Measurements from ENCODE around the gene SPOUT1. TPM values are rescaled to one million over a fixed set of nuclear protein-coding genes. Genes with fewer than 3 reads are reported as not detected.

Gene SPOUT1
- total RNA-seq, 4 donors from 2014 or later = 9.6 to 26.0 (median 21.1) TPM

GRCh38 chr9:128821584-128822406 is 7.8 kb downstream of the SPOUT1 start:
- Histone ChIP-seq H3K27ac (no peak overlapping the region), H3K4me1 (peaks cover 0 to 21% (median 11%) of the 10 kb centered on the region in 3 donors), H3K36me3 (peaks cover 0 to 64% of the 10 kb centered on the region in 2 donors), H3K9me3 (no peaks in the 10 kb centered on the region), H3K4me3 (no peak overlapping the region), H3K27me3 (no peaks in the 10 kb centered on the region)
- TF ChIP-seq EP300 (IDR thresholded peaks at IDR 0.05) = no peak
- no peak for TF ChIP-seq POLR2AphosphoS5 (IDR thresholded peaks at IDR 0.05)
- no peak for TF ChIP-seq POLR2A (IDR thresholded peaks at IDR 0.05)
- TF ChIP-seq, protein P1, sequence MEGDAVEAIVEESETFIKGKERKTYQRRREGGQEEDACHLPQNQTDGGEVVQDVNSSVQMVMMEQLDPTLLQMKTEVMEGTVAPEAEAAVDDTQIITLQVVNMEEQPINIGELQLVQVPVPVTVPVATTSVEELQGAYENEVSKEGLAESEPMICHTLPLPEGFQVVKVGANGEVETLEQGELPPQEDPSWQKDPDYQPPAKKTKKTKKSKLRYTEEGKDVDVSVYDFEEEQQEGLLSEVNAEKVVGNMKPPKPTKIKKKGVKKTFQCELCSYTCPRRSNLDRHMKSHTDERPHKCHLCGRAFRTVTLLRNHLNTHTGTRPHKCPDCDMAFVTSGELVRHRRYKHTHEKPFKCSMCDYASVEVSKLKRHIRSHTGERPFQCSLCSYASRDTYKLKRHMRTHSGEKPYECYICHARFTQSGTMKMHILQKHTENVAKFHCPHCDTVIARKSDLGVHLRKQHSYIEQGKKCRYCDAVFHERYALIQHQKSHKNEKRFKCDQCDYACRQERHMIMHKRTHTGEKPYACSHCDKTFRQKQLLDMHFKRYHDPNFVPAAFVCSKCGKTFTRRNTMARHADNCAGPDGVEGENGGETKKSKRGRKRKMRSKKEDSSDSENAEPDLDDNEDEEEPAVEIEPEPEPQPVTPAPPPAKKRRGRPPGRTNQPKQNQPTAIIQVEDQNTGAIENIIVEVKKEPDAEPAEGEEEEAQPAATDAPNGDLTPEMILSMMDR (IDR thresholded peaks at IDR 0.05) = no peak
- whole genome bisulfite sequencing, 2 donors (ENCODE audit: low coverage in 1 of 2) = 81 to 93% methylated on average over 5 of the region's 16 CpGs
- no peak for ATAC-seq

DNA sequence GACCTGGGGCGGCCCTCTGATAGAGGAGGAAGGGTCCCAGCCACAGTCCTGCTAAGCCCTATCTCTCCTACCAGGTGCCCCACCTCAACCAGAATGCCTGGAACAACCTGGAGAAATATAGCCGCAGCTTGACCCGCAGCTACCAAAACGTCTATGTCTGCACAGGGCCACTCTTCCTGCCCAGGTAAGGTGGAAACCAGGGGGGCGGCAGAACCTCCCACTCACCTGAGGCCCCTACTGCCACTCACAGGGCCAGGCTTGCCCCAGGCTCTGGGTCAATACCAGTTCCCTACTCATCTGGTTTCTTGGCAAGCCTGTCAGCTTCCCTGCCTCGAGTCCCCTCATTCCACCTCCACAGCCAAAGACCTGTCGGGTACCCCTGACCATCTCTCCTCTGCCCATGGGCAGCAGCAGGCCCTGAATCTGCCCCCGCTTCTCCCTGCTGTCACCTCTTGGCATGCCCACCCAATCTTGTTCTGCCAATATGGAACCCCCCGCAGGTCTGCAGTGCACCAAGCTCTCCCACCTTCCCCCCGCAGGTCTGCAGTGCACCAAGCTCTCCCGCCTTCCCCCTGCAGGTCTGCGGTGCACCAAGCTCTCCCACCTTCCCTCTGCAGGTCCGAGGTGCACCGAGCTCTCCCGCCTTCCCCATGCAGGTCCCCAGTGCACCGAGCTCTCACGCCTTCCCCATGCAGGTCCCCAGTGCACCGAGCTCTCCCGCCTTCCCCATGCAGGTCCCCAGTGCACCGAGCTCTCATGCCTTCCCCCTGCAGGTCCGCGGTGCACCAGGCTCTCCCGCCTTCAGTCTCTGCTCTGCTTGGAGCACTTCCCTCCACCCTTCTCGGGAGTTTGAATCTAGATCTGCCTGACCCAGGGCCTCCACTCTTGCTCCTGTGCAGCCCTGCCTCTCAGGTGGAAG is 8.7 kb downstream of the SPOUT1 start:
- Histone ChIP-seq H3K27ac (peak overlapping the region in 1 of 4 donors; percentile 92), H3K4me1 (peaks cover 0 to 21% (median 11%) of the 10 kb centered on the region in 3 donors), H3K27me3 (no peaks in the 10 kb centered on the region), H3K36me3 (peaks cover 0 to 55% of the 10 kb centered on the region in 2 donors), H3K9me3 (no peaks in the 10 kb centered on the region), H3K4me3 (no peak overlapping the region)
- WGBS, 2 donors (ENCODE audit: low coverage in 1 of 2) = 87 to 95% methylated on average over 4 to 15 of the region's 24 CpGs
- no peak for ATAC-seq
- TF ChIP-seq POLR2A (IDR thresholded peaks at IDR 0.05) (no peak), EP300 (IDR thresholded peaks at IDR 0.05) (no peak), POLR2AphosphoS5 (IDR thresholded peaks at IDR 0.05) (no peak)
- TF ChIP-seq, protein P1 (IDR thresholded peaks at IDR 0.05) = no peak

GRCh38 chr9:128819716-128820664 is 9.6 kb downstream of the SPOUT1 start:
- no peaks in the 10 kb centered on the region for H3K9me3 ChIP-seq
- H3K27ac ChIP-seq = peak overlapping the region in 3 of 4 donors; percentile 34 to 92 (median 53)
- H3K4me3 ChIP-seq = peak overlapping the region in 1 of 2 donors; percentile 83
- TF ChIP-seq, protein P1 (IDR thresholded peaks at IDR 0.05) = no peak
- TF ChIP-seq POLR2AphosphoS5 (IDR thresholded peaks at IDR 0.05) = peak; percentile 58
- H3K4me1 ChIP-seq = peaks cover 0 to 21% (median 11%) of the 10 kb centered on the region in 3 donors
- no peaks in the 10 kb centered on the region for H3K27me3 ChIP-seq
- ATAC-seq = no peak
- WGBS, 2 donors (ENCODE audit: low coverage in 1 of 2) = 33 to 50% methylated on average over 2 to 5 of the region's 18 CpGs
- peaks cover 0 to 46% of the 10 kb centered on the region in 2 donors for H3K36me3 ChIP-seq

- Histone ChIP-seq H3K9me3 (no peaks in the 10 kb centered on the region), H3K36me3 (peaks cover 0 to 37% of the 10 kb centered on the region in 2 donors), H3K27me3 (no peaks in the 10 kb centered on the region), H3K4me3 (peak overlapping the region; percentile 48 to 83), H3K4me1 (peaks cover 0 to 21% (median 11%) of the 10 kb centered on the region in 3 donors), H3K27ac (peak overlapping the region; percentile 43 to 95 (median 89))
- no peak for TF ChIP-seq POLR2AphosphoS5 (IDR thresholded peaks at IDR 0.05)
- 17 to 87% methylated on average over 3 to 6 of the region's 90 CpGs for WGBS, 2 donors (ENCODE audit: low coverage in 1 of 2)
- ATAC-seq = peak; percentile 41
These were observed 10.5 kb downstream of the SPOUT1 start for GRCh38 chr9:128818839-128819715.

All from gastroesophageal sphincter (tissue), 4 donors.